ENCODE data around the gene FOXJ2. TPM values are rescaled to one million over a fixed set of nuclear protein-coding genes. Genes with fewer than 3 reads are reported as not detected.

FOXJ2 gene
- total RNA-seq, 1 experiment from 2014 or later = 5.5 TPM

DNA sequence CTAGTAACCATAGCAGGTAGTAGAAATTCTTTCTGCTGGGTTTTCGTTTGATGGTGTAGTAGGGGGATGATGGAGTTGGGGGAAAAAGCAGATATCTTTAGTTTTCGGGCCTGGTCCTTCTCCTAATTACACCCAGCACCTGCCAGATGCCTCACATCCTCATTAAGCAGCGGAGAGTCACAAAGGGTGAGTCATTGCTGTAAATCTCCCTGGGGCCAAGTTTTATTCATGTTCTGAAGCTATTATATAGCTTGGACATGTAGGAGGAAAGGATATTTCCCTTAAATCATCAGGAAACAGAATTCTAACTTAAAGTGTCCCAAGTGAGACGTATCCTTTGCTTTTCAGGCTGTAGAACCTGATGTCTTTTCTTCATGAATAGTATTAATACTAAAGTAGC, 44.7 kb downstream of the FOXJ2 start:
- H2BK15ac ChIP-seq (ENCODE audit: low read depth, low read length) = no peak overlapping the region
- no peaks in the 10 kb centered on the region for H3K79me2 ChIP-seq (ENCODE audit: insufficient read depth, low read length)
- H3K56ac ChIP-seq (ENCODE audit: insufficient read length, low read depth, low read length) = no peak overlapping the region
- H2AK5ac ChIP-seq (ENCODE audit: insufficient read length, low read length) = no peak overlapping the region
- no peaks in the 10 kb centered on the region for H3K79me1 ChIP-seq (ENCODE audit: insufficient read depth, low read depth, low read length, poor library complexity, severe bottlenecking)
- no peak overlapping the region for H3K18ac ChIP-seq (ENCODE audit: insufficient read length, low read depth, low read length)
- H2BK120ac ChIP-seq (ENCODE audit: low read depth, low read length, poor library complexity, severe bottlenecking) = no peak overlapping the region
- H4K20me1 ChIP-seq (ENCODE audit: control insufficient read depth, insufficient read depth, insufficient read length) = no peaks in the 10 kb centered on the region
- H3K27me3 ChIP-seq (ENCODE audit: insufficient read depth, low read length) = no peaks in the 10 kb centered on the region
- no peak overlapping the region for H3K4me2 ChIP-seq (ENCODE audit: insufficient read depth, insufficient read length, low read length)
- no peak overlapping the region for H3K4ac ChIP-seq (ENCODE audit: low read depth, low read length)
- H3K9me3 Mint-ChIP-seq = no peaks in the 10 kb centered on the region
- peaks cover 4% of the 10 kb centered on the region for H3K23me2 ChIP-seq (ENCODE audit: insufficient read length, low read depth, low read length, poor library complexity, severe bottlenecking)
- no peak overlapping the region for H3K27ac ChIP-seq (ENCODE audit: insufficient read length, low read depth, low read length)
- no CpG with 5 or more reads among the region's 4 CpGs for WGBS (ENCODE audit: extremely low coverage, insufficient read length, low lambda C conversion rate)
- H3K4me1 ChIP-seq (ENCODE audit: insufficient read depth, low read length) = no peaks in the 10 kb centered on the region; the same call in 1 of the 2 replicates
- no peak overlapping the region for H3K9ac ChIP-seq (ENCODE audit: extremely low read depth, insufficient read length, low read length)
- H3K4me1 Mint-ChIP-seq = peaks cover 20 to 21% of the 10 kb centered on the region in 2 experiments
- no peak overlapping the region for H2BK5ac ChIP-seq (ENCODE audit: insufficient read length, low read length)
- H3K36me3 Mint-ChIP-seq (ENCODE audit: insufficient read depth in 1 of 3, low read depth in 3 of 3) = no peaks in the 10 kb centered on the region
- H3K27me3 Mint-ChIP-seq (ENCODE audit: low read depth) = no peaks in the 10 kb centered on the region
- H3K9me3 ChIP-seq (ENCODE audit: control insufficient read depth, low read depth, low read length) = no peaks in the 10 kb centered on the region
- no peak overlapping the region for H3T11ph ChIP-seq (ENCODE audit: low read length)
- no peak for DNase-seq
- H3K27ac Mint-ChIP-seq = peak overlapping the region in 2 of 3 experiments; percentile 23 to 71; a peak in 1 of 7 replicates
- H2BK12ac ChIP-seq (ENCODE audit: insufficient read length, low read depth, low read length) = no peak overlapping the region
- no peak overlapping the region for H4K8ac ChIP-seq (replicated peaks; ENCODE audit: insufficient read length, low read depth, low read length)
- H3K14ac ChIP-seq (ENCODE audit: insufficient read depth, low read length) = no peak overlapping the region
- H4K91ac ChIP-seq (ENCODE audit: insufficient read length, low read depth, low read length) = no peak overlapping the region
- H2AFZ ChIP-seq (ENCODE audit: low read length) = no peak overlapping the region
- H3K23ac ChIP-seq (ENCODE audit: insufficient read length, low read depth, low read length) = no peak overlapping the region
- H2BK20ac ChIP-seq (ENCODE audit: low read depth, low read length, poor library complexity, severe bottlenecking) = no peak overlapping the region
- TF ChIP-seq, protein P1, sequence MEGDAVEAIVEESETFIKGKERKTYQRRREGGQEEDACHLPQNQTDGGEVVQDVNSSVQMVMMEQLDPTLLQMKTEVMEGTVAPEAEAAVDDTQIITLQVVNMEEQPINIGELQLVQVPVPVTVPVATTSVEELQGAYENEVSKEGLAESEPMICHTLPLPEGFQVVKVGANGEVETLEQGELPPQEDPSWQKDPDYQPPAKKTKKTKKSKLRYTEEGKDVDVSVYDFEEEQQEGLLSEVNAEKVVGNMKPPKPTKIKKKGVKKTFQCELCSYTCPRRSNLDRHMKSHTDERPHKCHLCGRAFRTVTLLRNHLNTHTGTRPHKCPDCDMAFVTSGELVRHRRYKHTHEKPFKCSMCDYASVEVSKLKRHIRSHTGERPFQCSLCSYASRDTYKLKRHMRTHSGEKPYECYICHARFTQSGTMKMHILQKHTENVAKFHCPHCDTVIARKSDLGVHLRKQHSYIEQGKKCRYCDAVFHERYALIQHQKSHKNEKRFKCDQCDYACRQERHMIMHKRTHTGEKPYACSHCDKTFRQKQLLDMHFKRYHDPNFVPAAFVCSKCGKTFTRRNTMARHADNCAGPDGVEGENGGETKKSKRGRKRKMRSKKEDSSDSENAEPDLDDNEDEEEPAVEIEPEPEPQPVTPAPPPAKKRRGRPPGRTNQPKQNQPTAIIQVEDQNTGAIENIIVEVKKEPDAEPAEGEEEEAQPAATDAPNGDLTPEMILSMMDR (conservative IDR thresholded peaks at IDR 0.05) = no peak
- no peak overlapping the region for H3K4me3 Mint-ChIP-seq
- no peak overlapping the region for H4K5ac ChIP-seq (ENCODE audit: insufficient read length, low read depth, low read length)

Data from H9 (cell line).